Muscle layer of duodenum (tissue), 2 donors: ENCODE measurements around the gene SPCS3.

Experiments
- H3K27ac ChIP-seq: one replicate; pipeline ENCODE4 v1.7.0; 2013; ENCODE audit warnings: mild to moderate bottlenecking, low read length
- H3K27me3 ChIP-seq: one replicate; pipeline ENCODE4 v1.7.0; 2013; ENCODE audit warnings: low read depth, mild to moderate bottlenecking, control low read depth, low read length
- H3K36me3 ChIP-seq, 2 donors: one replicate each; pipeline ENCODE4 v1.7.0; 2013; ENCODE audit warnings: low read length in 2 of 2, control low read depth in 1 of 2, mild to moderate bottlenecking in 1 of 2; ENCODE audit not compliant: insufficient read depth in 2 of 2, control insufficient read depth in 1 of 2
- H3K4me1 ChIP-seq, 2 donors: one replicate each; pipeline ENCODE4 v1.7.0; 2013; ENCODE audit warnings: low read length in 2 of 2, mild to moderate bottlenecking in 2 of 2, control low read depth in 1 of 2, moderate library complexity in 1 of 2; ENCODE audit not compliant: insufficient read depth in 2 of 2, control insufficient read depth in 1 of 2
- H3K4me3 ChIP-seq, 2 donors: one replicate each; pipeline ENCODE4 v1.7.0; 2013; ENCODE audit warnings: low read length in 2 of 2, low read depth in 1 of 2, mild to moderate bottlenecking in 1 of 2
- H3K9me3 ChIP-seq, 2 donors: one replicate each; pipeline ENCODE4 v1.7.0; 2013; ENCODE audit warnings: low read length in 2 of 2, control low read depth in 1 of 2, mild to moderate bottlenecking in 1 of 2; ENCODE audit not compliant: control insufficient read depth in 1 of 2
- donor health status: healthy.

Gene SPCS3

DNA sequence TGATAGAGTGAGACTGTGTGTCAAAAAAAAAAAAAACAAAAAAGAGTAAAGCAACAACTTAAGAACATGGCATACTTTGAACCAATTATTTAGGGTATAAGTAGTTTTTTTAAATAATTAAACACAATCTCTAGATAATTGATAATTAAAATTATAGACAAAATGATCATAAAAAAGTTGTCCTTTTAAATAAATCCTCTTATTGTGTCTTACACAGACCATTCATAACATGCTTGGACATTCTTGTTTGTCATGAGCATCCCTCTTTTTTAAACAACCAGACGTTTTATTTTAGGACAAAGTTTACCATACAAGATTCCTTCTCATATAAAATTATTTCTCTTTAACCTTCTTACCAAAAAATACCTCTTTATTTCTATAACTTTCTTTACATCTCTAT is 35.1 kb downstream of the SPCS3 start:
- no peaks in the 10 kb centered on the region for H3K4me1 ChIP-seq
- H3K27me3 ChIP-seq: no peaks in the 10 kb centered on the region
- H3K9me3 ChIP-seq: no peaks in the 10 kb centered on the region
- H3K36me3 ChIP-seq: no peaks in the 10 kb centered on the region
- H3K27ac ChIP-seq: no peak overlapping the region
- no peak overlapping the region for H3K4me3 ChIP-seq

DNA sequence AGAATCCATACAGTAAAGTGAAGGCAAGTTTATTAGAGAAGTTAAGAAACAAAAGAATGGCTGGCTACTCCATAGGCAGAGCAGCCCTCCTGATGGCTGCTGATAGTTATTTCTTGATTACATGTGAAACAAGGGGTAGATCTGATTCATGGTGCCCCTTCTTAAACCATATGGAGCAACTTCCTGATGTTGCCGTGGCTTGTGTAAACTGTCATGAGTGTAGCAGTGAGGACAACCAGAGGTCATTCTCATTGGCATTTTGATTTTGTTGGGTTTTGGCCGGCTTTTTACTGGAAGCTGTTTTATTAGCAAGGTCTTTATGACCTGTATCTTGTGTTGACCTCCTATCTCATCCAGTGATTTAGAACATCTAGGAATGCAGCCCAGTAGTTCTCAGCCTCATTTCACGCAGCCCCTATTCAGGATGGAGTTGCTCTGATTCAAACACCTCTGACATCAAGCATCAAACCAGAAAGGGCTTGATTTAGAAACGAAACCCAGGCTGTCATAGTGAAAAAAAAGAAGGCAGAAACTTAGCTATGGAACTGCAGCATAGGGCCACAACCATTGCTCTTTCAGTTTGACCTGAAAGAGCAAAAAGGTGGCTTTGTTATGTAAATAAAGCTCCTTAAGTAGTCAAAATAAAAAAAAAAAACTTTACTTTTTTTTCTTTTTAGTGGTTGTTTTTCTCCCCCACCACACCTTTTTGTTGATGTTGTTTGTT is 37.8 kb downstream of the SPCS3 start:
- no peaks in the 10 kb centered on the region for H3K9me3 ChIP-seq
- no peaks in the 10 kb centered on the region for H3K4me1 ChIP-seq
- H3K27ac ChIP-seq: no peak overlapping the region
- H3K27me3 ChIP-seq: no peaks in the 10 kb centered on the region
- H3K36me3 ChIP-seq: no peaks in the 10 kb centered on the region
- H3K4me3 ChIP-seq: no peak overlapping the region

DNA sequence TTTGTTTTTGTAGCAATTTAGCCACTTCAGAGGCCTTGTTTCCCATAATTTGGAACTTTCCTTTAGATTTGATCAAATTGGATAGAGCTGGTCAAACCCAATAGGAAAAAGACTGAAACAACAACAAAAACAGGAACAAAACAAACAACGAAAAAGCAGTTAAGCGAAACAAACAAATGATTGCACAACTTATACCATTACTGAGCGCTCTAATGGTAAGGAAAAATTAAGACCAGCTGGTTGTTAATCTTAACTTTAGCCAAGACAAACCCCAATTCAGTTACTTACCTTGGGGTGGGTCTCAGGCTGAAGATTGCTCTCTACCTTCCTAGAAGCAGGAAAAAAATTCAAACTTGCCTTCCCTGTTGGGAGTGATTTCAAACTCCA is 38.3 kb downstream of the SPCS3 start:
- Histone ChIP-seq H3K27ac (no peak overlapping the region), H3K9me3 (no peaks in the 10 kb centered on the region), H3K4me1 (no peaks in the 10 kb centered on the region), H3K27me3 (no peaks in the 10 kb centered on the region), H3K36me3 (no peaks in the 10 kb centered on the region), H3K4me3 (no peak overlapping the region)

DNA sequence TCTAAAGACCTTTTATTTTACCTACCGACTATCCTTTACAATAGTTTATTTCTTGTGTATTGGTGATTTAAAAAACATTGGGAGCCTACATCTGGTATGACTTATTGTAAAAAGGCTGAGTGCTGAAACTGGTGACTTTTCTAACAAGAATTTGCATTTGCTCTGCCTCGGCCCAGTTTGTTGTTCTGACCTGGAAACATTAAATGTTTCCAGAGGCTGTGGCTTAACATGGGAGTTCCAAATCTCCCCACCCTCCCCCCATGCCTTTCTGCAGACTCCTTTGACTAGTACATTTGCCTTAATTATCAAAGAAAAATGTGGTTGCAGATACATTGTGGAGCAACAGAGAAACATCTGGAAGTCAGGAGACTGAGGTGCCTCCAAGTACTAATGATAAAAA is 39.8 kb downstream of the SPCS3 start:
- H3K4me1 ChIP-seq: no peaks in the 10 kb centered on the region
- H3K4me3 ChIP-seq: no peak overlapping the region
- no peaks in the 10 kb centered on the region for H3K27me3 ChIP-seq
- no peak overlapping the region for H3K27ac ChIP-seq
- no peaks in the 10 kb centered on the region for H3K36me3 ChIP-seq
- no peaks in the 10 kb centered on the region for H3K9me3 ChIP-seq

DNA sequence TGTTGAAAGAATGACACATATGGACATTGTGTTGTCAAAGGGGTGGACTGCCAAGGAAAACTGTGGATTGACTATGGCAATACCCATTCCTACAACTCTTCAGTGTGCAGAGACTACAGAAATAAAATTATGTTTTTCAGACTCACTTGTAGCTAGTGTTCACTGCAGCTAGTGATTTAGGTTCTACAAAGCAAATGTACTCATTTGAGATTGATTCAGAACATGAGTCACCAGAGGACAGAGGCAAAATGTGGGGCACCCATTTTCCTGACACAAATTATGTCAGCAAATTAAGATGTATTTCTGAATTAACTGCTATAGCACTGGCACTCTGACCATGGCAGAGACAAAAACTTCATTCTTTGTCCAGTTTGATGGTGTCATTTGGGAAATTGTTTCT is 40.7 kb downstream of the SPCS3 start:
- H3K27me3 ChIP-seq: no peaks in the 10 kb centered on the region
- H3K27ac ChIP-seq: no peak overlapping the region
- no peaks in the 10 kb centered on the region for H3K4me1 ChIP-seq
- no peaks in the 10 kb centered on the region for H3K36me3 ChIP-seq
- H3K9me3 ChIP-seq: no peaks in the 10 kb centered on the region
- no peak overlapping the region for H3K4me3 ChIP-seq

DNA sequence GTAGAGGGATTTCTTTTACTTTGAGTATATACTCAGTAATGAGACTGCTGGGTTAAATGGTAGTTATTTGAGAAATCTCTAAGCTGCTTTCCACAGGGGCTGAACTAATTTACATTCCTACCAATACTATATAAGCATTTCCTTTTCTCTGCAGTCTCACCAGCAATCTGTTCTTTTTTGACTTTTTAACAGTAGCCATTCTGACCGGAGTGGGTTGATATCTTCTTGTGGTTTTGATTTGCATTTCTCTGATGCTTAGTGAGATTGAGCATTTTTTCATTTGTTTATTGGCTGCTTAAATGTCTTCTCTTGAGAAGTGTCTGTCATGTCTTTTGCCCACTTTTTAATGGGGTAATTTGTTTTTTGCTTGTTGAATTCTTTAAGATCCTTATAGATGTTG is 43.3 kb downstream of the SPCS3 start:
- no peaks in the 10 kb centered on the region for H3K4me1 ChIP-seq
- H3K36me3 ChIP-seq: no peaks in the 10 kb centered on the region
- H3K27me3 ChIP-seq: no peaks in the 10 kb centered on the region
- H3K27ac ChIP-seq: no peak overlapping the region
- peaks cover 0 to 12% of the 10 kb centered on the region in 2 donors for H3K9me3 ChIP-seq
- H3K4me3 ChIP-seq: no peak overlapping the region

DNA sequence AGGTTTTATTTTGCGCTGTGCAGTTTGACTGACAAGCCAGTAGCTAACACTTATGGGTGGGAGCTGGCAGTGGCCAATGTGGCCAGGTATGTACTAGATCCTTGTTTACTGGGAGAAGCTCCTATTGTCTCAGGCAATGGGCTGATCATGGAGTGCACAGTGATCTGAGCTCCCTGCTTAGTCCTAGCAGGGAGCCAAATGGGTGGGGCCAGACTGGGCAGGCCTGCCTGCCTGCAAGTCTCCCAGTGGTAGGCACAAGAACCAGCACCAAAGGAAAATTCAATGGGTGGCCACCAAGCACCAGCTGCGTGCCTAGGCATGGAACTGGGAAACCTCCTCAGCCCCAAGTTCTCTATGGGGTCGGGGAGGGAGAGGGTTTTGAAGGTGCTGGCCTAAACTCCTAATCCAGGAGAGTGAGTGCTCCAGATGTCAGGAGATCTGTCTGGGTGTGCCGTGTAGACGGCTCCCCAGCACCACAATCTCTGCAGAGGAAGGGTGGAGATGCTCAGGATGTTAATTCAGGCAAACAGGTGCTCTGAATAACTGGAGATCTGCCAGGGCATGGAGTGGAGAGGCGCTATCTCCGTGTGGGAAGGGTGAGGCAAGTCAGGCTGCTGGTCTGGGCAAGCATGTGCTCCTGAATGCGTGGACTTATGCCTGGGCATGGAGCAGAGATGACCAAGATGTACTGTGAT is 48.2 kb downstream of the SPCS3 start:
- Histone ChIP-seq H3K4me1 (no peaks in the 10 kb centered on the region), H3K36me3 (no peaks in the 10 kb centered on the region), H3K27me3 (no peaks in the 10 kb centered on the region), H3K27ac (no peak overlapping the region), H3K9me3 (peaks cover 0 to 12% of the 10 kb centered on the region in 2 donors), H3K4me3 (no peak overlapping the region)

DNA sequence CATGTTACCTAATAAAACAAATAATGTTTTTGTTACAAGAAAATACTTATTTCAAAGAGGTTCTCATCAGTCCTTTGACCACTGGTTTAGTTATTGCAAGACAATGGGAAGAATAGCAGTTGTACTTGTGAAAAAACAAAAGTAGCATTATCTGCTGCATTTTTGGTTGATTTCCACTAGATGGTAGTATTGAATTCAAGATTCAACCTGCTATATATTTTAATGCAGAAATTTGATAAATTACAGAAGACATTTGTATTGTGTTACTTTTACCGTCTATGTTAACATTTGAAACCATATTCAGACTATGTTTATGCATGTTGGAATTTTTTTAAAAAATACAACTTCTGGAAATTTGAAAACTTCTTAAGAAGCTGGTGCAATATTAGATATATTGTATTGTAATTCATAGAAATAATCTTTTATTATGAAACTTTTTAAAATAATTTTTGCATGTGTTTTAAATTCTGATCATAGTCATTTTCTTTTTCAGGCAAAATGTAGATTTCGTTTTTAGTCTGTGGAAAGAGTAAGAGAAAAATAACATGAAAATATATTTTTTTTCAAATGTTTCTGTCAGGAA is 56.4 kb downstream of the SPCS3 start:
- no peaks in the 10 kb centered on the region for H3K27me3 ChIP-seq
- no peak overlapping the region for H3K27ac ChIP-seq
- no peak overlapping the region for H3K4me3 ChIP-seq
- H3K4me1 ChIP-seq: no peaks in the 10 kb centered on the region
- no peaks in the 10 kb centered on the region for H3K36me3 ChIP-seq
- no peaks in the 10 kb centered on the region for H3K9me3 ChIP-seq

DNA sequence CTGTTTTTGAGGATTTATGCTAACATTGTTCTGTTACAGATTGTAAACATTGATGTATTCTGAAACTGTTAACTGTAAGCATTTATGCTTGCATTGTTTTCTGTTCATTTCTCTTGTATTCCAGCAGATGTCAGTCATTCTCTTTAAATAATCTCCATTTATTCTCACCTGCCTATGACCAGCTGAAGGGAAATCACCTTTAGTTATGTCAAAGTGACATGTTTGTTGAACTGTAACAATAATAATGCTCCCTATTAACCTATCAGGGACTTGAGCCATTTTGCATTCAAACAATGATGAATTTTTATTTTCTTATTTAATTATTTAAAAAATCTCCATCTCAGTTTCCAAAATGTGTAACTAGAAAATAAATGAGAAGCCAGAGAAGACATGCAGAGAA is 58.0 kb downstream of the SPCS3 start:
- no peaks in the 10 kb centered on the region for H3K9me3 ChIP-seq
- H3K27me3 ChIP-seq: no peaks in the 10 kb centered on the region
- H3K27ac ChIP-seq: no peak overlapping the region
- H3K36me3 ChIP-seq: no peaks in the 10 kb centered on the region
- no peak overlapping the region for H3K4me3 ChIP-seq
- H3K4me1 ChIP-seq: no peaks in the 10 kb centered on the region

DNA sequence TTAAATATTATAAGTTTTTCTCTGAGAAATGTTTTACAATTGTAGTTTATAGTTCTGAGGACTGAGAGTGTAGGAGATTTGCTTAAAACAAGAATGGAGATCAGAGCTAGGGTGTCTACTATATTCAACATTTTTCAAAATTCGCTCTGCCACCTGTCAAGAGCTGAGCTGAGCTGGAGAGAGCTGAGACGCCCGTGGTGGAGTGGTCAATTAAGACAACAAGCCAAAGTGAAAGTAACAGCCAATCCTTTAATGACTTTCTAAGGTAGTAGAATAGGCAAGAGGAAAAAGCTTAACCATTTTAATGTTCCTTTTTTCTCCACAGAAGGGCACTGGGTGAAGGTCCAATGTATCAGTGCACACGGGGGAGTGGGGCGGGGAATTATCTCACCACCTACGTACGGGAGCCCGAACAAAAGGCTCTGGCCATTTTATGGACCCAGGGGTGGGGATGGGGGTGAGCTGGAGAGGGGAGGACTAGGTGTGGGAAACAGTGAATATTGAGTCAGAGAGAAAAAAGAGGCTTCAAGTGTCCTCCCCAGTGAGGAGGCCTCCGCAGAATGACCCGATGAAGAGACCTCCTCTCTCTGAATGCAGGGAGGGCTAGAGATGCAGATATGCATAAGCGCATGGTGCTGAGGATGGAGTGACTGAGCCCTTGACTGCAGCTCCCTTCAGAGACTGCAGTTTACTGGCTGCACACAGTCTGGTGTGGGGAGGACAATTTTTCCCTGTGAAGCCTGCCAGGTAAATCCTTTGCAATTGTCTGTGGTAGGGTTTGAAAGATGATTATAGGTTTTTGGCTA is 60.8 kb downstream of the SPCS3 start:
- Histone ChIP-seq H3K36me3 (no peaks in the 10 kb centered on the region), H3K9me3 (no peaks in the 10 kb centered on the region), H3K27me3 (no peaks in the 10 kb centered on the region), H3K27ac (no peak overlapping the region), H3K4me1 (no peaks in the 10 kb centered on the region), H3K4me3 (peak overlapping the region in 1 of 2 donors; percentile 31)
